ENCODE results near the gene CAPN13. TPM values are rescaled to one million over a fixed set of nuclear protein-coding genes. Genes with fewer than 3 reads are reported as not detected.

CAPN13 gene
- total RNA-seq, 1 experiment from 2014 or later: 5.7 TPM

GRCh38 chr2:30766666-30767065 lies 40.6 kb downstream of the CAPN13 start:
- Histone ChIP-seq H2BK120ac (ENCODE audit: low read depth, low read length, poor library complexity, severe bottlenecking) (no peak overlapping the region), H2BK5ac (ENCODE audit: insufficient read length, low read length) (no peak overlapping the region), H3K27me3 (ENCODE audit: insufficient read depth, low read length) (no peaks in the 10 kb centered on the region), H2BK15ac (ENCODE audit: low read depth, low read length) (no peak overlapping the region), H3K27ac (ENCODE audit: insufficient read length, low read depth, low read length) (no peak overlapping the region), H3K4ac (ENCODE audit: low read depth, low read length) (no peak overlapping the region), H3K9ac (ENCODE audit: extremely low read depth, insufficient read length, low read length) (no peak overlapping the region), H4K8ac (replicated peaks; ENCODE audit: insufficient read length, low read depth, low read length) (no peak overlapping the region), H4K91ac (ENCODE audit: insufficient read length, low read depth, low read length) (no peak overlapping the region), H3T11ph (ENCODE audit: low read length) (no peak overlapping the region), H4K5ac (ENCODE audit: insufficient read length, low read depth, low read length) (no peak overlapping the region), H2AFZ (ENCODE audit: low read length) (no peak overlapping the region), H3K4me2 (ENCODE audit: insufficient read depth, insufficient read length, low read length) (no peak overlapping the region), H3K23ac (ENCODE audit: insufficient read length, low read depth, low read length) (no peak overlapping the region), H3K9me3 (ENCODE audit: control insufficient read depth, low read depth, low read length) (no peaks in the 10 kb centered on the region), H4K20me1 (ENCODE audit: control insufficient read depth, insufficient read depth, insufficient read length) (no peaks in the 10 kb centered on the region), H3K14ac (ENCODE audit: insufficient read depth, low read length) (no peak overlapping the region), H3K56ac (ENCODE audit: insufficient read length, low read depth, low read length) (no peak overlapping the region), H2BK12ac (ENCODE audit: insufficient read length, low read depth, low read length) (no peak overlapping the region), H2AK5ac (ENCODE audit: insufficient read length, low read length) (no peak overlapping the region), H3K23me2 (ENCODE audit: insufficient read length, low read depth, low read length, poor library complexity, severe bottlenecking) (no peaks in the 10 kb centered on the region), H2BK20ac (ENCODE audit: low read depth, low read length, poor library complexity, severe bottlenecking) (no peak overlapping the region), H3K79me1 (ENCODE audit: insufficient read depth, low read depth, low read length, poor library complexity, severe bottlenecking) (no peaks in the 10 kb centered on the region), H3K4me1 (ENCODE audit: insufficient read depth, low read length) (no peaks in the 10 kb centered on the region), H3K79me2 (ENCODE audit: insufficient read depth, low read length) (no peaks in the 10 kb centered on the region), H3K18ac (ENCODE audit: insufficient read length, low read depth, low read length) (no peak overlapping the region)
- H3K27me3 Mint-ChIP-seq (ENCODE audit: low read depth): peaks cover 2% of the 10 kb centered on the region; the same call in 1 of the 2 replicates
- peaks cover 3 to 19% of the 10 kb centered on the region in 2 experiments for H3K4me1 Mint-ChIP-seq
- H3K27ac Mint-ChIP-seq: no peak overlapping the region; a peak in 1 of 7 replicates
- DNase-seq: no peak
- no peak overlapping the region for H3K4me3 Mint-ChIP-seq
- no CpG with 5 or more reads among the region's 3 CpGs for WGBS (ENCODE audit: extremely low coverage, insufficient read length, low lambda C conversion rate)
- H3K9me3 Mint-ChIP-seq: no peaks in the 10 kb centered on the region; a peak in 1 of 5 replicates
- no peaks in the 10 kb centered on the region for H3K36me3 Mint-ChIP-seq (ENCODE audit: insufficient read depth in 1 of 3, low read depth in 3 of 3)
- TF ChIP-seq, protein P1, sequence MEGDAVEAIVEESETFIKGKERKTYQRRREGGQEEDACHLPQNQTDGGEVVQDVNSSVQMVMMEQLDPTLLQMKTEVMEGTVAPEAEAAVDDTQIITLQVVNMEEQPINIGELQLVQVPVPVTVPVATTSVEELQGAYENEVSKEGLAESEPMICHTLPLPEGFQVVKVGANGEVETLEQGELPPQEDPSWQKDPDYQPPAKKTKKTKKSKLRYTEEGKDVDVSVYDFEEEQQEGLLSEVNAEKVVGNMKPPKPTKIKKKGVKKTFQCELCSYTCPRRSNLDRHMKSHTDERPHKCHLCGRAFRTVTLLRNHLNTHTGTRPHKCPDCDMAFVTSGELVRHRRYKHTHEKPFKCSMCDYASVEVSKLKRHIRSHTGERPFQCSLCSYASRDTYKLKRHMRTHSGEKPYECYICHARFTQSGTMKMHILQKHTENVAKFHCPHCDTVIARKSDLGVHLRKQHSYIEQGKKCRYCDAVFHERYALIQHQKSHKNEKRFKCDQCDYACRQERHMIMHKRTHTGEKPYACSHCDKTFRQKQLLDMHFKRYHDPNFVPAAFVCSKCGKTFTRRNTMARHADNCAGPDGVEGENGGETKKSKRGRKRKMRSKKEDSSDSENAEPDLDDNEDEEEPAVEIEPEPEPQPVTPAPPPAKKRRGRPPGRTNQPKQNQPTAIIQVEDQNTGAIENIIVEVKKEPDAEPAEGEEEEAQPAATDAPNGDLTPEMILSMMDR (conservative IDR thresholded peaks at IDR 0.05): no peak
